Posterior vena cava (tissue), 2 donors: Measurements from ENCODE around the gene SLC29A2. TPM values are rescaled to one million over a fixed set of nuclear protein-coding genes. Genes with fewer than 3 reads are reported as not detected.

ENCODE experiments used
- DNase-seq: peaks from one replicate; pipeline ENCODE4 v3.0.0-alpha.2; 2020; ENCODE audit warnings: low spot score
- intact Hi-C, 2 donors: fragments of 100-400 bp; cut with DNase I; formaldehyde crosslinking; loops; one replicate each; pipeline versions ENCODE4 v1.14.1 to v1.14.2; 2022 to 2023
- long read RNA-seq, 2 donors: library from polyadenylated mRNA; unstranded; transcript quantifications; one replicate each; pipeline ENCODE4 v2.0.0, GENCODE V29; 2020 to 2021
- total RNA-seq, 2 donors: library from RNA; stranded (reverse); fragmentation: NEBNext Ultra II Directional; extraction: Animal tissue kit (Norgen Biotek cat#: 25700); gene quantifications; one replicate each; pipeline ENCODE4 v1.2.1, GENCODE V29; 2021
- donor health status: DM: yes; HTN: yes; CAD: no.
- donor health status: DM: yes; HTN: yes; CAD: no.

The SLC29A2 gene
- total RNA-seq: 1 to 10 TPM; 1.7 to 2.0 TPM
- long read RNA-seq, donor 1: 0 reads
- long read RNA-seq, donor 2, partial matches to known transcripts: 1 of 1 reads
- long read RNA-seq, donor 2, other reads (novel, unspliced or antisense): 0 of 1 reads

- DNase-seq: peak; percentile 79
Measured at GRCh38 chr11:66371627-66372415, at the start of gene SLC29A2. Gene SLC29A2 (minus strand): TSS chr11:66371760. CDS start chr11:66371591, 169 bp downstream.

GRCh38 chr11:66420671-66421476 lies 49.3 kb upstream of the SLC29A2 start, which contains the start of gene NPAS4:
Gene NPAS4 (plus strand): TSS chr11:66421035. CDS start chr11:66421180, 145 bp downstream.
- intact Hi-C loops: no loop called here
- DNase-seq: no peak

More at GRCh38 chr11:66371627-66372415, at the start of gene SLC29A2:
- intact Hi-C loops: no loop called here

- no peak for DNase-seq
- intact Hi-C loops: no loop called here
Measured at GRCh38 chr11:66419825-66420224, 48.3 kb upstream of the SLC29A2 start.

GRCh38 chr11:66418986-66419308 lies 47.4 kb upstream of the SLC29A2 start:
- intact Hi-C loops: no loop called here
- DNase-seq: no peak

GRCh38 chr11:66418168-66418985 lies 46.8 kb upstream of the SLC29A2 start:
- intact Hi-C loops: no loop called here
- peak; percentile 91 for DNase-seq

GRCh38 chr11:66417000-66417399 lies 45.4 kb upstream of the SLC29A2 start:
- intact Hi-C loops: no loop called here
- no peak for DNase-seq

GRCh38 chr11:66415423-66415822 lies 43.9 kb upstream of the SLC29A2 start:
- intact Hi-C loops: no loop called here
- DNase-seq: no peak

GRCh38 chr11:66414120-66414934 lies 42.8 kb upstream of the SLC29A2 start:
- DNase-seq: no peak
- intact Hi-C loops: no loop called here

GRCh38 chr11:66413167-66413566 lies 41.6 kb upstream of the SLC29A2 start:
- no peak for DNase-seq
- intact Hi-C loops: loop anchor here in 1 of 2 donors (1.0 kb wide), 1 partner anchor 49 kb away; no protein-coding TSS in a partner anchor

GRCh38 chr11:66412110-66412509 lies 40.5 kb upstream of the SLC29A2 start:
- intact Hi-C loops: no loop called here
- no peak for DNase-seq

- intact Hi-C loops: no loop called here
- DNase-seq: no peak
Measured at GRCh38 chr11:66411323-66411722, 39.8 kb upstream of the SLC29A2 start.

GRCh38 chr11:66410191-66410590 lies 38.6 kb upstream of the SLC29A2 start:
- intact Hi-C loops: no loop called here
- no peak for DNase-seq

GRCh38 chr11:66409226-66409625 lies 37.7 kb upstream of the SLC29A2 start:
- DNase-seq: no peak
- intact Hi-C loops: loop anchor here in 1 of 2 donors (2.0 kb wide), 1 partner anchor 20 kb away; no protein-coding TSS in a partner anchor

GRCh38 chr11:66408488-66409214 lies 37.1 kb upstream of the SLC29A2 start:
- peak; percentile 97 for DNase-seq
- intact Hi-C loops: loop anchor here in 1 of 2 donors (2.0 kb wide), 1 partner anchor 20 kb away; no protein-coding TSS in a partner anchor

- intact Hi-C loops: loop anchor here (1.0 to 2.0 kb wide), 2 partner anchors 21 to 23 kb away; no protein-coding TSS in a partner anchor
- DNase-seq: no peak
Measured at GRCh38 chr11:66407651-66408050, 36.1 kb upstream of the SLC29A2 start.

- intact Hi-C loops: no loop called here
- no peak for DNase-seq
Measured at GRCh38 chr11:66393954-66394353, 22.4 kb upstream of the SLC29A2 start.

- intact Hi-C loops: no loop called here
- no peak for DNase-seq
Measured at GRCh38 chr11:66391322-66391721, 19.8 kb upstream of the SLC29A2 start.
